Right lobe of liver (tissue), 6 donors: Measurements from ENCODE around the gene SHOC2. TPM values are rescaled to one million over a fixed set of nuclear protein-coding genes. Genes with fewer than 3 reads are reported as not detected.

Experiments used
- ATAC-seq, 4 donors: fragments of 200-7000 bp; cut with Tn5 transposase; one replicate each; pipeline ENCODE4 v1.9.1; 2020; ENCODE audit warnings: mild to moderate bottlenecking in 4 of 4, moderate library complexity in 4 of 4
- DNase-seq, 3 donors: peaks; one replicate each; pipeline ENCODE4 v3.0.0-alpha.2; 2020
- H3K27ac ChIP-seq, 3 donors: fragments of 200-600 bp; one replicate each; pipeline ENCODE4 v1.8.0; 2022
- H3K27me3 ChIP-seq, 2 donors: fragments of 200-600 bp; one replicate each; pipeline ENCODE4 v1.8.0; 2022
- H3K36me3 ChIP-seq, 4 donors: fragments of 200-600 bp; sonication (generic) in 1 of 4; one replicate each; pipeline versions ENCODE4 v1.5.1 to v1.8.0; 2017 to 2022; ENCODE audit warnings: control low read depth in 1 of 4
- H3K4me1 ChIP-seq, 4 donors: fragments of 200-600 bp; sonication (generic) in 1 of 4; one replicate each; pipeline versions ENCODE4 v1.5.1 to v1.8.0; 2017 to 2022; ENCODE audit warnings: control low read depth in 1 of 4
- H3K4me3 ChIP-seq, 3 donors: fragments of 200-600 bp; one replicate each; pipeline ENCODE4 v1.8.0; 2022
- H3K9me3 ChIP-seq, 4 donors: fragments of 200-600 bp; sonication (generic) in 1 of 4; one replicate each; pipeline versions ENCODE4 v1.5.1 to v1.8.0; 2017 to 2022; ENCODE audit warnings: control low read depth in 1 of 4
- POLR2A ChIP-seq: fragments of 450-650 bp; IDR thresholded peaks from one replicate; pipeline ENCODE4 v1.6.1; 2017; ENCODE audit warnings: antibody characterized with exemption, mild to moderate bottlenecking
- WGBS: methylation state at CpG from one replicate; pipeline ENCODE4 v1.1.6; 2018; ENCODE audit warnings: low coverage, low lambda C conversion rate; ENCODE audit not compliant: insufficient coverage; ENCODE audit errors: missing lambda C conversion rate; 5-methylcytosine and 5-hydroxymethylcytosine counted together
- intact Hi-C, 2 donors: fragments of 100-400 bp; cut with DNase I; formaldehyde crosslinking; loops; one replicate each; pipeline versions ENCODE4 v1.11.2 to v1.14.1; 2022
- long read RNA-seq: library from polyadenylated mRNA; unstranded; transcript quantifications from one replicate; pipeline ENCODE4 v2.0.0, GENCODE V29; 2019
- total RNA-seq, 6 experiments: library from RNA; depleted of rRNA in 2 of 6; stranded (reverse); fragments of >200 nt in 2 of 6; fragmentation: NEBNext Ultra II Directional in 3 of 6; extraction: Animal tissue kit (Norgen Biotek cat#: 25700) in 3 of 6; gene quantifications; one replicate each; pipeline versions ENCODE4 v1.1.0 to v1.2.4, GENCODE V29; 2016 to 2023
- TF ChIP-seq, protein P1 (sequence below), 4 donors: fragments of 200-600 bp in 3 of 4; fragments of 450-650 bp in 1 of 4; IDR thresholded peaks; one replicate each; pipeline versions ENCODE4 v1.5.1 to v1.8.0; 2016 to 2022; ENCODE audit warnings: antibody characterized with exemption in 4 of 4, mild to moderate bottlenecking in 2 of 4
- donor health status: DM: no; HTN: yes; CAD: no.
- donor health status: DM: no; HTN: no; CAD: no.
- donor health status: DM: no; HTN: no; CAD: no.
- donor health status: DM: no; HTN: yes; CAD: no.
- donor health status: DM: no; HTN: yes; CAD: no.

Gene SHOC2
- 10 to 100 TPM; 16.0 to 28.6 (median 22.2) TPM for total RNA-seq
- long read RNA-seq, partial matches to known transcripts: 1 of 3 reads
- long read RNA-seq, other reads (novel, unspliced or antisense): 1 of 3 reads

- DNase-seq (peak; percentile 99 to 100 (median 99)), ATAC-seq (peak; percentile 23 to 54 (median 50))
- H3K4me1 ChIP-seq: peaks cover 0 to 31% (median 16%) of the 10 kb centered on the region in 4 donors
- intact Hi-C loops: no loop called here
- no peaks in the 10 kb centered on the region for H3K36me3 ChIP-seq
- TF ChIP-seq, protein P1, sequence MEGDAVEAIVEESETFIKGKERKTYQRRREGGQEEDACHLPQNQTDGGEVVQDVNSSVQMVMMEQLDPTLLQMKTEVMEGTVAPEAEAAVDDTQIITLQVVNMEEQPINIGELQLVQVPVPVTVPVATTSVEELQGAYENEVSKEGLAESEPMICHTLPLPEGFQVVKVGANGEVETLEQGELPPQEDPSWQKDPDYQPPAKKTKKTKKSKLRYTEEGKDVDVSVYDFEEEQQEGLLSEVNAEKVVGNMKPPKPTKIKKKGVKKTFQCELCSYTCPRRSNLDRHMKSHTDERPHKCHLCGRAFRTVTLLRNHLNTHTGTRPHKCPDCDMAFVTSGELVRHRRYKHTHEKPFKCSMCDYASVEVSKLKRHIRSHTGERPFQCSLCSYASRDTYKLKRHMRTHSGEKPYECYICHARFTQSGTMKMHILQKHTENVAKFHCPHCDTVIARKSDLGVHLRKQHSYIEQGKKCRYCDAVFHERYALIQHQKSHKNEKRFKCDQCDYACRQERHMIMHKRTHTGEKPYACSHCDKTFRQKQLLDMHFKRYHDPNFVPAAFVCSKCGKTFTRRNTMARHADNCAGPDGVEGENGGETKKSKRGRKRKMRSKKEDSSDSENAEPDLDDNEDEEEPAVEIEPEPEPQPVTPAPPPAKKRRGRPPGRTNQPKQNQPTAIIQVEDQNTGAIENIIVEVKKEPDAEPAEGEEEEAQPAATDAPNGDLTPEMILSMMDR (IDR thresholded peaks at IDR 0.05): peak in 1 of 4 donors; percentile 26
- peak; percentile 65 for TF ChIP-seq POLR2A
- peak within 1 kb of the TSS; percentile 96 to 99 (median 97) for H3K27ac ChIP-seq
- peak within 1 kb of the TSS; percentile 61 to 91 (median 75) for H3K4me3 ChIP-seq
- no peaks in the 10 kb centered on the region for H3K9me3 ChIP-seq
- no peaks in the 10 kb centered on the region for H3K27me3 ChIP-seq
- WGBS: 0% methylated on average over 29 of the region's 61 CpGs
These were observed at the start of gene SHOC2 for GRCh38 chr10:110919349-110919931. TSS of gene SHOC2 (plus strand) at chr10:110919604. CDS start at chr10:110964359, 44,755 bp downstream.

DNA sequence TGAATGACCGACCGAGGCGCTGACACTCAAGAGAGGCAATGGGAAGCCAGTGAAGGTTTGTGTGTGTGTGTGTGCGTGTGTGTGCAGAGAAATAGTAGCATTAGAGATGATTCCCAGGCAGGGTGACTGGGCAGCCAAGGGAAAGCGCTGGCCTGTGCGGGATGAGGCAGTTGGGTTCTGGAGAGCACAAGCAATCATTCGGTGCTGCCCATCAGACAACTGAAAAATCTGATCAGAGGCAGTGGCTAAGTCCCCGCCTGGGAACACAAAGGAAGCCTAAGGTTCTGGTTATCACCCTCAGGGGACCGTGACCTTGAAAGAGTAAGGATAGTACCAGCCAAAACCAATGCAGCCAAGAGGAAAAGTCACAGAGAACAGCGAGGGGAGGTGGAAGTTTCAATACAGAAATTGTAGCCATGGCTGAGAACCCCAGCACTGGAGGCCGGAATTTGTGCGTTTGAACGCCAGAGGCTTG lies 48.5 kb upstream of the SHOC2 start:
- H3K36me3 ChIP-seq: no peaks in the 10 kb centered on the region
- H3K27ac ChIP-seq: peak overlapping the region; percentile 92 to 97 (median 97)
- DNase-seq (no peak), ATAC-seq (no peak)
- peaks cover 0 to 31% (median 0%) of the 10 kb centered on the region in 4 donors for H3K4me1 ChIP-seq
- no peak for TF ChIP-seq POLR2A
- TF ChIP-seq, protein P1 (IDR thresholded peaks at IDR 0.05): no peak
- intact Hi-C loops: no loop called here
- peak overlapping the region; percentile 66 to 93 (median 81) for H3K4me3 ChIP-seq
- no peaks in the 10 kb centered on the region for H3K9me3 ChIP-seq
- 36% methylated on average over 7 of the region's 13 CpGs for WGBS
- no peaks in the 10 kb centered on the region for H3K27me3 ChIP-seq

- Histone ChIP-seq H3K27me3 (no peaks in the 10 kb centered on the region), H3K36me3 (no peaks in the 10 kb centered on the region), H3K9me3 (no peaks in the 10 kb centered on the region), H3K4me1 (peaks cover 0 to 30% (median 0%) of the 10 kb centered on the region in 4 donors), H3K27ac (peak within 1 kb of the TSS; percentile 92 to 97 (median 97)), H3K4me3 (peak within 1 kb of the TSS; percentile 66 to 93 (median 81))
- DNase-seq (peak; percentile 100), ATAC-seq (peak; percentile 87 to 95 (median 92))
- peak; percentile 87 for TF ChIP-seq POLR2A
- TF ChIP-seq, protein P1 (IDR thresholded peaks at IDR 0.05): no peak
- 1% methylated on average over 20 of the region's 47 CpGs for WGBS
- intact Hi-C loops: no loop called here
These were observed 47.9 kb upstream of the SHOC2 start, which contains the start of gene PDCD4 for GRCh38 chr10:110871298-110872084. TSS of gene PDCD4 (plus strand) at chr10:110871928. CDS start at chr10:110876028, 4,100 bp downstream.

DNA sequence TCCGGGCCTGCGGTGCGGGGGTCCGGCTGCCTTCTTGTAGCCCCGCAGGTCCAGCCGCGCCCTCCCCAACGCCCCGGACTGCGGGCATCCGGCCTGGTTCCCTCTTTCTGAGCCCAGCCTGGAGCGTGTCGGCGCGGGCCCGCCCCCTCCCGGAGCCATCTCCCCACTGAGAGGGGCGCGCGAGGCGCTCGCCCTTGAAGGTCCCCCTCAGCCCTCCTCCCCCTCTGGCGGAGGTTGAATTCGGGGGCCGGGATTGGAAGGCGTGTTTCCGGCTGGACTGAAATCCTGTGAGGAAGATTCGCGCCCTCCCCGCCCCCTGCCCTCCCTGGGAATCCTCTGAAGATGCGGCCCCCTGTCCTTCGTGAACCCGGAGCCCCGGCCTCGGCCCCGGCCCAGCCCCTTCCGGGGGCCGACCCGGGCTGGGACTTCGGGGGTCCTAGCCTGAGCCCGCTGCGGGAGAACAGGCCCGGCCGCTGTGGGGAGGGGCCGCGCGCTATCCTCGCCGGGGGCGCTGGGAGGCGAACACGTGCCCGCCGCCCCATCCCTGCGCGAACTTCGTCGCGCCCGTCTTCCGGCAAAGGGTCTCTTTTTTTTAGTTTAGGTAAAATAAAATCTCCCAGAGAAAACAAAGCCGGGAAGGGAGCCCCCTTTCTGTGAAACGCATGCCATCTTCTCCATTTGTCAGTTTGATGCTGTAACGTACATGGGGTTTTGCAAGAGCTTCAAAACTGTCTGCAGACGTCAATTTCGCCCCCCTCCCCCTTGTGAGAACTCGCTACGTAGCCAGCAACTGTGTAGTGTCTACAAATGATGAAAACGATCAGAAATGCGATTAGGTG lies 47.0 kb upstream of the SHOC2 start:
- intact Hi-C loops: no loop called here
- TF ChIP-seq POLR2A: peak; percentile 44
- TF ChIP-seq, protein P1 (IDR thresholded peaks at IDR 0.05): peak in 2 of 4 donors; percentile 13
- H3K36me3 ChIP-seq: peaks cover 0 to 5% (median 0%) of the 10 kb centered on the region in 4 donors
- H3K9me3 ChIP-seq: no peaks in the 10 kb centered on the region
- DNase-seq (peak; percentile 77 to 82 (median 78)), ATAC-seq (peak; percentile 51 to 79 (median 66))
- peak overlapping the region; percentile 92 to 97 (median 97) for H3K27ac ChIP-seq
- H3K27me3 ChIP-seq: no peaks in the 10 kb centered on the region
- WGBS: 0% methylated on average over 16 of the region's 70 CpGs
- peaks cover 0 to 22% (median 0%) of the 10 kb centered on the region in 4 donors for H3K4me1 ChIP-seq
- peak overlapping the region; percentile 66 to 93 (median 81) for H3K4me3 ChIP-seq
